ENCODE results near the gene TMPRSS9. TPM values are rescaled to one million over a fixed set of nuclear protein-coding genes. Genes with fewer than 3 reads are reported as not detected.

Gene TMPRSS9
- total RNA-seq, 1 donor from 2014 or later = not detected

- no peak overlapping the region for H3K4me3 ChIP-seq (ENCODE audit: low read depth, low read length)
- TF ChIP-seq CTCF (conservative IDR thresholded peaks at IDR 0.05; ENCODE audit: low read depth, low read length) = peak; percentile 12
These were observed 26.3 kb upstream of the TMPRSS9 start for GRCh38 chr19:2333807-2334211.

DNA sequence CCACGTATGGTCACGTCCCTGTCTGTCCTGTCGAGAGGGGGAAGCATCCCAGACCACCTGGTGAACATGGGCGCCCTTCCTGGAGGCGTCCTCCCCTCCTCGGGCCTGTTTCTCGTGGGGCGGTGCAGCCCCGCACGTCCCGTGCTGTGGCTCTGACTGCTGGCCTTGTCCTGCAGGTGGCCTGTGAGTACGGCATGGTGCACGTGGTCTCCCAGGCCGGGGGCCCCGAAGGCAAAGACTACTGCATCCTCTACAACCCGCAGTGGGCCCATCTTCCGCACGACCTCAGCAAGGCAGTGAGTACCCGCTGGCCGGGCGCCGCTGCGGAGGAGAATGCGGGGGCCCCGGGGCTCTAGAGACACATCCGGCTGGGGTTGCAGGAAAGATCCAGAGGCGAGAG is 25.6 kb upstream of the TMPRSS9 start:
- H3K4me3 ChIP-seq (ENCODE audit: low read depth, low read length) = no peak overlapping the region
- DNase-seq (ENCODE audit: low read depth) = no peak
- no peak for TF ChIP-seq CTCF (conservative IDR thresholded peaks at IDR 0.05; ENCODE audit: low read depth, low read length)

More at GRCh38 chr19:2333807-2334211, 26.3 kb upstream of the TMPRSS9 start:
- no peak for DNase-seq (ENCODE audit: low read depth)

GRCh38 chr19:2334986-2335846 is 24.8 kb upstream of the TMPRSS9 start:
- TF ChIP-seq CTCF (conservative IDR thresholded peaks at IDR 0.05; ENCODE audit: low read depth, low read length) = no peak
- no peak overlapping the region for H3K4me3 ChIP-seq (ENCODE audit: low read depth, low read length)
- no peak for DNase-seq (ENCODE audit: low read depth)

DNA sequence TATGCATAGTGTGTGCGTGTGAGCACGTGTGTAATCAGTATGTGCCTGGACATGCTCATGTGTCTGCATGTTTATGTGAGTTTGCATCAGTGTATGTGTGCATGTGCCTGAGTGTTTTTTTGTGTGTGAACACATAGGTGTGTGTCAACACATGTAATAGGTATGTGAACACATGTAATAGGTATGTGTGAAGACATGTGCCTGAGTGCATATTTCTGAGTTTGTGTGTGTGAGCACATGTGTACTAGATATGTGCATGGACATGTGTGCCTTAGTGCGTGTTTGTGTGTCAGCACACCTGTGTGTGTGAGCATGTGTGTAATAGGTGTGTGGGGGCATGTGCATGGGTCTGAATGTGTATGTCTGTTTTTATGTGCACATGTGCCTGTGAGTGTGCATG is 24.2 kb upstream of the TMPRSS9 start:
- DNase-seq (ENCODE audit: low read depth) = no peak
- H3K4me3 ChIP-seq (ENCODE audit: low read depth, low read length) = no peak overlapping the region
- no peak for TF ChIP-seq CTCF (conservative IDR thresholded peaks at IDR 0.05; ENCODE audit: low read depth, low read length)

GRCh38 chr19:2336528-2337328 is 23.3 kb upstream of the TMPRSS9 start:
- H3K4me3 ChIP-seq (ENCODE audit: low read depth, low read length) = no peak overlapping the region
- no peak for TF ChIP-seq CTCF (conservative IDR thresholded peaks at IDR 0.05; ENCODE audit: low read depth, low read length)

GRCh38 chr19:2337329-2337707 is 22.7 kb upstream of the TMPRSS9 start:
- H3K4me3 ChIP-seq (ENCODE audit: low read depth, low read length) = no peak overlapping the region
- no peak for DNase-seq (ENCODE audit: low read depth)

More at GRCh38 chr19:2336528-2337328, 23.3 kb upstream of the TMPRSS9 start:
- DNase-seq (ENCODE audit: low read depth) = no peak

More at GRCh38 chr19:2337329-2337707, 22.7 kb upstream of the TMPRSS9 start:
- no peak for TF ChIP-seq CTCF (conservative IDR thresholded peaks at IDR 0.05; ENCODE audit: low read depth, low read length)
